GM10266 (cell line): Measurements from ENCODE around the gene MTHFSD.

Experiments
- DNase-seq: peaks from one replicate; pipeline ENCODE4 v3.0.0; 2012; ENCODE audit errors: extremely low spot score
- TF ChIP-seq, protein P1 (sequence below): IDR thresholded peaks from 2 replicates; pipeline ENCODE4 v1.5.1; 2012; ENCODE audit warnings: mild to moderate bottlenecking, low read depth; ENCODE audit not compliant: control insufficient read depth, insufficient read depth; ENCODE audit errors: missing control alignments

Gene MTHFSD

DNA sequence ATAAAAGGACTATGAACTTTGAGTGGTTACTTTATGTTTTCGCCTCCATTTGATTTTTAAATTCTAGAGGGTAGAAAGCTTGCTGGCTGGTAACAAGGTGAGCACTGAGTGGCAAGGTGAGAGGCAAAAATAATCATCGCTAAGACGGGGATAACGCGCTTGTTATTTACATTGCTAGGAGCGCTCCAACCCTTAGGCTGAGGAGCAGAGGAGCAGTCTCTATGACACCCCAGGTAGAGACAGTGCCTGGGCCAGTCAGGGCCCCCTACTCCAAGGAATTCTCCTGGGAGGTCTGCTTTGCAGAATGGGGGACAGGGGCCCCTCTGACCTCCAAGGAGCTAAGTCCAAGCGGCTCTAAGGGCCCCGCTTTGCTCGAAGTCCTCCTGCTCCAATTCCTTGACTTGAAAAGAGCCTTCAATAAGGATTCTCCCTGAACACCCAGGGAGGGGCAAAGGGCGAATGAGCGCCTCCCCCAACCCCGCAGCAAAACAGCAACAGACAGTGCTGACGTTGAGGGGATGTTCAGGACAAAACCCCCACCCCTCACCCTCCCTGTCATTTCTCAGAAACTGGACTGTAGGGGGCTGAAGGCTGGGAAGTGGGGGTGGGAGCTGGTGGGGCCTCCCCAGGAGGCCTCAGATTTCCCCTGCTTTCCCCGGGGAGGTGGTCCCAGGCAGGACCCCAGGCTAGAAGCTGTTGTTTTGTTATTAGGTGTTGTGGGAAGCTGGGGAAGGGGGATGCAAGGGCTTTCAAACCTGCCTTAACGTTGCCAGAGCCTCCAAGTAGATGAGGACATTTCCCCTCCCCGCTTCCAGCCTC, 54.9 kb downstream of the MTHFSD start:
- peak; percentile 21 for DNase-seq
- TF ChIP-seq, protein P1, sequence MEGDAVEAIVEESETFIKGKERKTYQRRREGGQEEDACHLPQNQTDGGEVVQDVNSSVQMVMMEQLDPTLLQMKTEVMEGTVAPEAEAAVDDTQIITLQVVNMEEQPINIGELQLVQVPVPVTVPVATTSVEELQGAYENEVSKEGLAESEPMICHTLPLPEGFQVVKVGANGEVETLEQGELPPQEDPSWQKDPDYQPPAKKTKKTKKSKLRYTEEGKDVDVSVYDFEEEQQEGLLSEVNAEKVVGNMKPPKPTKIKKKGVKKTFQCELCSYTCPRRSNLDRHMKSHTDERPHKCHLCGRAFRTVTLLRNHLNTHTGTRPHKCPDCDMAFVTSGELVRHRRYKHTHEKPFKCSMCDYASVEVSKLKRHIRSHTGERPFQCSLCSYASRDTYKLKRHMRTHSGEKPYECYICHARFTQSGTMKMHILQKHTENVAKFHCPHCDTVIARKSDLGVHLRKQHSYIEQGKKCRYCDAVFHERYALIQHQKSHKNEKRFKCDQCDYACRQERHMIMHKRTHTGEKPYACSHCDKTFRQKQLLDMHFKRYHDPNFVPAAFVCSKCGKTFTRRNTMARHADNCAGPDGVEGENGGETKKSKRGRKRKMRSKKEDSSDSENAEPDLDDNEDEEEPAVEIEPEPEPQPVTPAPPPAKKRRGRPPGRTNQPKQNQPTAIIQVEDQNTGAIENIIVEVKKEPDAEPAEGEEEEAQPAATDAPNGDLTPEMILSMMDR: no peak

DNA sequence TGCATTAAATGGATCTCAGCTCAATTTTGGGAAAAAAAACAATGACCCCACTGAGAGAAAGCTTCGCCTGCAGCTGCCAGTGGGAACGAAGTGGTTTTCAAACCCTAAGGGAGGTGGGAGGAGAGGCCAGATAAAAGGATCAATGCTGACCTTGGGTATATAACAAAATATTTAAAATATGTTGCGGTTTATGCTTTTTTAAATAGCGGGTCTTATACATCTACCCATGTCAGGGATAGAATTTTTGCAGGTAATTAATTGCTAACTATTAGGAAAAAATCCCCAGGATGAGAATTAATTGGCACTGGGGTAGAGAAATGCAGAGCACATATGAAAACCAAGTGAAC, 55.6 kb downstream of the MTHFSD start:
- peak; percentile 24 for DNase-seq
- TF ChIP-seq, protein P1: no peak

DNA sequence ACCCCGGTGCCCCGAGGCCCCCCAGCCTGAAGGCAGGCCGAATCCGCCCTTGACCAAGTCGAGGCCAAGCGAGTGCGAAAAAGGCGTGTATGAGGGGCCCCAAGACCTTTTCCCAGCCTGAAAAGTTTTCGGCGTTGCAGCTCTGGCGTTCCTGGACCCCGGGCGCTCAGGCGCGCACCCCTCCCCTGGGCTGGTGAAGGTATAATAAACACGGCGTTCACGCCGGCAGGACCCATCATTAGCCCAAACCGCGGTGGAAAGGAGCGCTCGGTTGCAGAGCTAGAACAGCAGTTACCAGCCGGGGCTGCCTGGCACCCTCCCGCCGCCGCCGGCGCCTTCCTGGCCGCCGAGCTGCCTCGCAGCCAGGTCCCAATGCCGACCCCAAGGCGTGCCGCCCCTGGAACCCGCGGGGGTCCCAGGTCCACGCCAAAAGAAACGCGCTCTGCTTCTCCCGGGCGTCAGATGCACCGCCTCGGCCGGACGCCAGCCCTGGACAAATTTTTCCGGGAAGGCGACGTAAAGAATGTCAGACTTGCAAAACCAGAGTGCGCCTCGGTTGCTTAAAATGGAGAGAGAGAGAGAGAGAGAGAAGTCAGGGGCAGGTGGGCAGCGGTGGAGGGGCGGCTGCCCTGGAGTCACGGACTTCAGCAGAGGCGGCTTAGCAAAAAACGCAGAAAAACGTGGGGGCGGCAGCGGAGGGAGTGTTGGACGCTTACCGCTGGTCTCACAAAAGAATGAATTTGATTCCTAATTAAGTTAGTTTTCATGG, 56.2 kb downstream of the MTHFSD start:
- peak; percentile 44 for DNase-seq
- TF ChIP-seq, protein P1: no peak

DNA sequence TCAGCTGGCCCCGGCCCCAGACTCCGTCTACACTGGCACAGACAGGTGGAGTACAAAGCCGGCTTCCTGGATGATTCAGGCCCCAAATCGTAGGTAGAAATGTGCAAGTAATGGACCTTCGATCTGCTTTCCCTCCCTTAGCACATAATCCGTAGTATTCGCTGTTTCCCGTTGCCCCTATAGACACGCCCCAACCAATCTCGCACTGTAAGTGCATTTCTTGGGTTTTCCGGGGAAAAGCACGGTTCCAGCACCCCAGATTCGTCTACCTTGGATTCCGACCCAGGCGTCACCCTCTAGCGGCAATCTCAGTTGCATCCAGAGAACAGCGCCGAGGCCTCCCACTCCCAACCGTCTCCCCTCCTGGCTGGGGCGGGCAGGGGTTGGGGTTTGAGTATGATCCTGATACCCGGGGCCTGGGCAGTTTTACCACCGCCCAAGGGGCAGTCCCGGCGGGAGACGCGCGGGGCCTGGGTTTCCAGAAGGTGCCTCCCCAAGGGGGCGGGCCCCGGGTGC, 56.8 kb downstream of the MTHFSD start:
- TF ChIP-seq, protein P1: no peak
- peak; percentile 49 for DNase-seq

DNA sequence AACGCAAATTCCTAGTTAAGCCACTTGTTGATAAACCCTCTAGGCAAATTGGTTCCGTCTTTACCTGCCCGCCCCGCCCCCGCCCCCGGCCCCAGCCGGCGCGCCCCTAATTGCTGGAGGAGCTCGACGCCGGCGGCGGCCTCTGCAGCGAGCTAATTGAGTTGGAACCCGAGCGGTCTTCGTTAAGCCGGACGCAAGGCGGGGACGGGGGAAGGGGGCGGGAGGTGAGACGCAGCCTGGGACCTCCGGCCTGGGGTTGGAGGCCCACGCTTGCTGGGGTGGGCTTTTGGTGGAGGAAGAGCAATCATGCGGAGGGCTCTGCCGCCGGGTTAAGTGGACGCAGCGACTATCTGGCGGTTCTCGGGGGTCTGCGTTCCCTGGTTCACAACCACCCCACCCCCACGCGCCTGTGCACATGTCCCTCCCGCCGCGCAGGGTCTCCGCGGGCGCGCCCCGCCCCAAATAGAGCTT, 57.4 kb downstream of the MTHFSD start:
- DNase-seq: peak; percentile 28
- TF ChIP-seq, protein P1: no peak

DNA sequence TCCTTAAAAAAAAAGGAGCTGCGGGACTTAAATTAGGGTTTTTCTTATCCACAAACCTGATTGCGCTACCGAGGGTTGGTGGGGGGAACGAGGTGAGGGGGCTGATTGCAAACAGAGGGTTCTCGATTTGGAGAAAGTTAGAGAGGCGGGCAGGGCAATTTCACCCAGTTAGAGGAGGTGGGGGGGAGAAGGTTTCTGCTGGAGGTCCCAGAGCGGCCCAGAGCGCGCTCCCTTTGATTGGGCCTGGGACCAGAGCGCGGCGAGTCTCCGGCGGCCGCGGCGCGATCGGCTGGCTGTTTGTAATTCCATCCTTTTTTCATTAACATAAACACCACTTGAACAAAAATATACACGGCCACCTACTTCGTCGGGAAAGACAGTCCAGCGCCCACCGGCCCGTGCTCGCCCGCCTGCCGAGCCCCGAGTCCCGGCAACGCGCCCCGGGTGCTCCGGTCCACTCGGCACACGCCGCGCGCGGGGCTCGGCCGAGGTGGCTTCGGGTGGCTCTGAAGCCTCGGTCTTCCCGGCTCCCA, 58.0 kb downstream of the MTHFSD start:
- TF ChIP-seq, protein P1: no peak
- no peak for DNase-seq
